ENCODE data around the gene EMC10.

The EMC10 gene

DNA sequence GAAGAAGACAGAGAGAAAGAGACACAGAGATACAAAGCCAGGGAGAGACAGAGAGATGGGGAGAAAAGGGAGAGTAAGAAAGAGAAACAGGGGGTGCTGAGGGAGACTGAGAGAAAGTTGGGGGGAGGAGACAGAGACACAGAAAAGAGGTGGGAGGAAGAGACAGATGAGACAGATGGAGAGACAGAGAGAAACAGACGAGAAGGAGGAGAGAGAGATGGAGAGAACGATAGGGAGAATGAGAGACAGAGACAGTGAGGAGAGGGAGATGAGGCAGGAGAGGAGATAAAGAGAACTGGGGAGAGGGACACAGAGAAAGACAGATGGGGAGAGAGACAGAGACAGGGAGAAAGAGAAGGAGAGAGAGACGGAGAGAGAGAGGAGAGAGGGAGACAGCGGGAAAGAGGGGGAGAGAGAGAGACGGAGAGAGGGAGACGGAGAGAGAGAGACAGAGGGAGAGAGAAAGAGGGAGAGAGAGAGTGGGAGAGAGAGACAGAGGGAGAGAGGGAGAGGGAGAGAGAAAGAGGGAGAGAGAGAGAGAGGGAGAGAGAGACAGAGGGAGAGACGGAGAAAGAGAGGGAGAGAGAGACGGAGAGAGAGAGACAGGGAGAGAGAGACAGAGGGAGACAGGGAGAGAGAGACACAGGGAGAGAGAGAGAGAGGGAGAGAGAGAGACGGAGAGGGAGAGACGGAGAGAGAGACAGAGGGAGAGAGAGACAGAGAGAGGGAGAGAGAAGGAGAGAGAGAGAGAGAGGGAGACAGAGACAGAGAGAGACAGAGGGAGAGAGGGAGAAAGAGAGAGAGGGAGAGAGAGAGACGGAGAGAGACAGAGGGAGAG, 22.1 kb downstream of the EMC10 start:
- DNase-seq, result no peak

DNA sequence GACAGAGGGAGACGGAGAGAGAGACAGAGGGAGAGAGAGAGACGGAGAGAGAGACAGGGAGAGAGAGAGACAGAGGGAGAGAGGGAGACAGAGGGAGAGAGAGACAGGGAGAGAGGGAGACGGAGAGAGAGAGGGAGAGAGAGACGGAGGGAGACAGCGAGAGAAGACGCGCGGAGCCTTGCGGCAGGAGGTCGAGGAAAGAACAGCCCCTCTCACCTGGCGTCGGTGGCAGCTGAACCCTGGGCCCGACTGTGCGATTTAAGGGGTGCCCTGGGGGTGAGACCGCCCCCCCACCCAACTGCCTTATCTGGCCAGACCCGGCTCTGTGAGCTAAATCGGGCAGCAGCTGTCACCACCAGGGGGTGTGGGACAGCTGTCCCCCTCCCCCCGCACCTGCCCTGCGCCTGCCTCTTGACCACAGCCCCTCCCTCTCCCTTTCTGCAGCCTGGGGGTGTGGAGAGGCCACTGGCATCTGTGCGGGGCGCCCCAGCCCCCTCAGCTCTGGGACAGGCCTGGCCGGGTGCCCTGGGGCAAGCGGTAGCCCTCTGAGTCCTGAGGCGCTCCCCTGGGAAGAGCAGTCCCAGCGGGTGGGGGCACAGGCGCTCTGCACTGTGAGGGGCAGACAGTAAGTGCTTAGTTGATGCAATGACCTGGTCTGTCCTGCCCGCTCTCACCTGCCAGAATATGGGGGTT, 23.9 kb downstream of the EMC10 start:
- peak; percentile 44 for DNase-seq

DNA sequence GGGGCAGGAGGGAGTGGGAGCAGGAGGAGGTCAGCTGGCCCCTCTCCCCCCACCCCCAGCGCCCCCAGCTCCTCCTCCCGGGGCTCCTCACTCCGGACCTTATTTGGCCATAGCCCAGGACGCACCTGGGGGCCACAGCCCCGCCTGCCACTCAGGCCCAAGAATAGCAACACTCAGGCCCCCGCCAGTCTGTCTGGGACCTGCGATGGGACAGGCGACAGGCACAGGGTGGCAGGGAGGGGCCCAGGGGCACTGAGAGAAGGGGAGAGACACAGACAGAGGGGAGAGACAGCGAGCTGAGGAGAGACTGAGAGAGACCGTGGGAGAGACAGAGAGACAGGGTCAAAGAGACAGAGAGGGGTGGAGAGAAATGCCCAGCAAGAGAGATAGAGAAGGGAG, 24.4 kb downstream of the EMC10 start:
- DNase-seq, result no peak

DNA sequence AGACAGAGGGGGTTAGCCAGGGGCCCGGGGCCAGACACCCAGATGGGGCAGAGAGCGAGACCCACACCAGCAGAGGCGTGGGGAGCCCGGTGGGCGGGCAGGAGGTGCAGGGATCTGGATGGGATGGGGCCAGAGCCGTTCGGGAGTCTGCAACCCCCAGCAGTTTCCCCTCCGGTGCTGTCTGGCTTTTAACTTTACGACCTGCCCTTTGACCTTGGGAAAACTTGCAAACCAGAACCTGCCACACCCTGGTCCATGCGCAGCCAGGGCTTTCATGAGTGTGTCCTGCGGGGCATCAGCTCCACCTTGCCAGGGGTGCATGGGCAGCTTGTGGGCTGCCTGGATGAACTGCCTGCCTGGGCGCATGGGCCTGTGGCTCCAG, 24.9 kb downstream of the EMC10 start:
- DNase-seq, result no peak

DNA sequence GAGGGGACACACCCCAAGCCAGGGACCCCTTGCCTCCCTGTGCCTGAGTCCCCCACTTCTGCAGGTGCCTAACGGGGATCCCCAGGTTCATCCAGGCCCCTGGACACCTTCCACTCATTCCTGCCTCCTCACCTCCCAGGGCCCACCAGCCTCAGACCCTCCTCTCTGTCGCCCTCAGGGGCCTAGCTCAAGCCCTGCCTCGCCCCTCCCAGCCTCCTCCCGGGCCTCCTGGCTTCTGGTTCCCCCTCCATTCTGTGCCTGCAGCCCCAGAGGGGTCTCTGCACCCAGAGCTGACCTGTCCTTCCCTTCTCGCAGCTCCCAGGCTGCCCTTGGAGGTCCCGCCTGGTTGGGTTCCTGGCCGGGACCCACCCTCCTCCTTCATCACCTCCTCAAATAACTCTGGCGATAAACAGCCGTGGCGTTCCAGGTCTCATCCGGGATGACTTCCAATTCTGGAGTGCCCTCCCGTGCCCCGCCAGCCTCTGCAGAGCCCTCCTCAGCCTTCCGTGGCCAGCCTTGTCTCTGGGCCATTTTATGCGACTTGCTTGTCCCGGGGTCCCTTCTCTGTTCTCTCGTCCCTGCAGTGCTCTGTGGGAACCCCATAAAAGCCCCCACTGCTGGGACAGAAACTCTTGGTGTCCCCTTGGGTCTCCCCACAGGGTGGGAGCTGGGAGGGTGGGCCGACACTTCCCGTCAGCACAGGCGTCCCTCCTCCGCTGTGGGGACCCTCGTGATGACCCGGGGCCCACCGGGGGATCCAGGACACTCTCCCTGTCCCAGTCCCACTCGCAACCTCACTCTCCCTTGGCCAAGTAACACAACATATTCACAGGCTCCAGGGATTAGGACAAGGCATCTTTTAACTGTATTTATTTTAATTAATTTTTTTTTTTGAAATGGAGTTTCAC, 25.5 kb downstream of the EMC10 start:
- no peak for DNase-seq

DNA sequence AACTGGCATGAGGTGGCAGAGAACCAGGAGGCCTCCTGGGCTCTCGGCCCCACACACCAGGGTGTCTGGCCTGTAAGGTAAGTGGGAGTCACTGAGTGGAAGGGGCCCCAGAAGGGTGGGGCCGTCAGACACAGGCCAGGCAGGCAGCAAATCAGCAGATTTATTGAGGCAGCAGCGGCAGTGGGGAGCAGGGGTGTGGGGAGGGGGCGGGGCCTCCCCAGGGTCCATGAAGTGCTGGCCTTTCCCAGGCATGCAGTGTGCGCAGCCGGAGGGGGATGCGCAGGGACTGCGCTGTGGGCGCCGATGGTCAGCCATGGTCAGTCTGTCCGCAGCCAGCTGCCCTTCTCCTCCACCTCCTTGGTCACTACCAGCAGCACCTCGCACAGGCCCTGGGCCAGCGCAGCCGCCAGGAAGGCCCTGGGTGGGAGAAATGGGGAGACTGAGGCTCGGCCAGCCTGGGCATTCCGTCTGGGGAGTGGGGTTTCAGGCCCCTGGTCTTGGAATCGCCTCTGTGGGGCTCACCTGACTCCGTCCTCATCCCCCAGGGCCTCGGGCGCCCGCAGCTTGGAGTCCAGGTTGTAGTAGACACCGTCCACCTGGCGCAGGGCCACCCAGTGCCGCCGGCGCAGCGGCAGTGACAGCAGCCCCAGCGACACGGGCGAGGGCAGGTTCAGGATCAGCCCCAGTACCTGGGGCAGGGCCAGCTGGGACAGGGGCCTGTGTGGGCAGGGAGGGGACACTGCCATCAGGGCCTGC, 29.7 kb downstream of the EMC10 start:
- DNase-seq, result no peak

DNA sequence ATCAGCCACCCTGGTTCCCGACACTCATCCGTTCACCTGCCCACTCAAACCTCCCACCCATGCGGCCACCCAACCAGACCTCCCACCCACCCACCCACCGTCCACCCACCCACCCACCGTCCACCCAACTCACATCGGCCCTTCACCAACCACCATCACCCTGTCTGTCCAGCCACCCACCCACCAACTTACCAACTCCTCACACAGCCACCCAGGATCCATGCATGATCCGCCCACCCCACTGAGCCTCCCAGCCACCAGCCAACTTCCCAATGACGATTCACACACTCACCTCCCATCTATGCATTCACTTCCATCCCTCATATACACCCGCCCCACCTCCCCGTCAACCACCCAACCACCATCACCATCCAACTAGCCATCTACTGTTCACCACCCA, 30.4 kb downstream of the EMC10 start:
- DNase-seq, result no peak

DNA sequence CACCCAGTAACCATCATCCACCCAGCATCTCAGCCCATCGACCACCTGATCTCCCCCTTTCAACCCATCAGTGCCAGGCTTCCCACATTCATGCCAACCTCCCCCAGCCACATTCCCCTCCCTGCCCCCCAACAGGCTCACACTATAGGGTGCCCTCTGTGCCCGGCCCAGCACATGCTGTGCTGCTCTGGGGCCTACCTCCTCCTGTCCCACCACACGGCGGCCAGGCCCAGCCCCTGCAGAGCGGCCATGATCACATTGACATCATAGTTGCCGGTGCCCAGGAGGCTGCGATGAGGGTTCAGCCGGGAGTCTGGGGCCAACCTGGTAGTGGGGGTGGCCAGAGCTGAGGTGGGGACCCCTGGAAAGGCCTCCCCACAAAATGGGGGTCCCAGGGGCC, 31.1 kb downstream of the EMC10 start:
- no peak for DNase-seq

DNA sequence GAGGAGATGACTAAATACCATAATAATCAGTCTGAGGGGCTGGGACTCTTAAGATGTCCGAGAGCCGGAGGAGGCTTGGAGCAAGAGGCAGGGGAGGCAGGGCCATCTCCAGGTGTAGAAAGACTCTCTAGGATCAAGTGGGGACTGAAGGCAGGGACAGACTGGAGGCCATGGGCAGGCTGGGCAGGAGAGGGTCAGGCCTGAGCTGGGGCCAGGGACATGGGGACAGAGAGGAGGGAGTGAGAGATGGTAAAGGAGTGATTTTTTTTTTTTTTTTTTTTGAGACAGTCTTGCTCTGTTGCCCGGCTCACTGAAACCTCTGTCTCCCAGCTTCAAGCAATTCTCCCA, 32.5 kb downstream of the EMC10 start:
- no peak for DNase-seq

DNA sequence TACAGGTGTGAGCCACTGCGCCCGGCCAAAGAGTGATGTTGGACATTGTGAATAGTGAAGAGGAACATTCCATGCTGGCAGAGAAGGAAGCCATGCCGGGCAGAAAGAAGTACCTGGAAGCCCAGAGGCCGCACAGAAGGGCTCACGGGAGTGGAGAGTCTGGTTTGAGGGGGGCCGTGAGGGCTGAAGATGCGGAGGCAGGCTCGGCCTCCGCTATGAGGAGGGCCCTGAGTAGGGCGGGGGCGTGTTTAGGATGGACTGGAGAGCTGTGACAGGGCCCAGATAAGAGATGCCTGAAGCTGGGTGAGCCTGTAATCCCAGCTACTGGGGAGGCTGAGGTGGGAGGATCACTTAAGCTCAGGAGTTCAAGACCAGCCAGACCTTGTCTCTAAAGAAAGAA, 33.1 kb downstream of the EMC10 start:
- peak; percentile 15 for DNase-seq

DNA sequence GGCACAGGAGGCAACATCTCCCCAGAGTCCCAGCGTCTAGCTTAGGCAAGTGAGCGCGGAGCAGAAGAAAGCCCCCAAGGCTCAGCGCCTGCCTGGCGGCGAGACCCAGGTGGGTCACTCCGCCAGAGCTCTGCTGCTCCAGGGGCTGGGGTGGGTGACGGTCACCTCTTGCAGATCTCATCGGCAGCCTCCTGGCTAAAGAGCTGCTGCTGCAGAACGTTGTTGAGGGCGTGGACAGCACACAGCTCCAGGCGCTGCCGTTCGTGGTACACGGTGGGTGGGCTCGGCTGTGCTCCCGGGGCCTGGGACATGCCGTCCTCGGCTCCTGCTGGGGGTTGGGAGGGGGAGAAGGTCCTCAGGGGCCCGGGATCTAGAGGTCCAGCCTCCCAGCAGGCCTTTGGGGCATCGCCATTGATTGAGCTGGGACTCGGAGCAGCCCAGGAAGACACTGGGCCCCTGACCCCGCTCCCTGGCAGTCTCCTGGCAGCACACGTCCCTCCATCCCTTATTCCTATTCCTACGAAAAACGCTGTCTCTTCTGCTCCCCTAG, 33.9 kb downstream of the EMC10 start:
- no peak for DNase-seq

DNA sequence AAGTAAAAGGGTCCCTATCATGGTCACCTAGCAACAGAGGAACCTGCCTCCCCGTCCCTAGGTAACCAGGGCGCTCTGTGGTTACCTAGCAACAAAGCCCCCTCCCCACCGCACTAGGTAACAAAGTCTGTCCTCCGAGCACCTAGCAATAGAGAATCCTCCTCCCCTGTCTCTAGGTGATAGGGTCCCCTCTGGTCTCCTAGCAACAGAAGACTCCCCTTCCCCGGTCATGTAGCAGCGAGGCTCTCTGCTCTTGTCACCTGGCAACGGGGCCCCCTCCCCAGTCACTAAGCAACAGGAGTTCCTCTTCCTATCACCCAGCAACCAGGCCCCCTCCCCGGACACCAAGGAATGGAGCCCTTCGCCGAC, 34.4 kb downstream of the EMC10 start:
- DNase-seq, result no peak

DNA sequence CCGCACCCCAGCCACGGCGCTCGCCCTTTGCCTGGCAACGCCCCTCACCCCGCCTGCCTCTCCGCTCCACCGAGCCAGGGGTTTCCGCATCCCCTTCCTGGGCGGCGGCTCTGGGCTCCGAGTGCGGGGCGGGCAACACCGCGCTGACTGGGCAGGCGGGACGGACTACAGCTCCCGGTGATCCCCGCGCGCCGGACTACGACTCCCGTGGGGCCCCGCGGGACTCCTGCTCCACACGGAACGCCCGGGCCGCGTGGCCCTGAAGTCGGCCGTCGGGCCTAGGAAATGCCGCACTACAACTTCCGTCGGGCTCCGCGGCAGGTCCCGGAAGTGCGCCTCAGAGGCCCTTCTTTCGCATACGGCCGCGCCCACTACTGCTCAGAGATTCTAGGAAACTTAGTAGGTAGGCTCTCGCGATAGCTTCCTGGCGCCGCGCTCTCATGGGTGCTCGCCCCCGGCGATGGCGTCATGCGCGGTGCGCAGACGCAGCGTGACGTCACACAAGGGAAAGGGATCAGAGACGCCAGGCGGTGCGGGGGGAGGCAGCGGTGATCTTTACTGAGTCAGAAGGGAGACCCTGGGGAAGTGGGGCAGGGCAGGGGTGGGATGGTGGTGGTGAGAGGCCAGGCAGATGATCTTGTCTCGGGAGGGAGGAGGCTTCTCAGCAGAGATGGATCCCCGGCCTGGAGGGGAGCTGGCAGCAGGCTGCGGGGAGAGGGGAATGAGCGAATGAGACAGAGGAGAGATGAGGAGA, 34.9 kb downstream of the EMC10 start, which contains the start of gene JOSD2:
TSS of gene JOSD2 (minus strand) at position 123 of the 754 bp plus-strand sequence. CDS start 760 bp downstream, outside the sequence.
- peak; percentile 100 for DNase-seq

DNA sequence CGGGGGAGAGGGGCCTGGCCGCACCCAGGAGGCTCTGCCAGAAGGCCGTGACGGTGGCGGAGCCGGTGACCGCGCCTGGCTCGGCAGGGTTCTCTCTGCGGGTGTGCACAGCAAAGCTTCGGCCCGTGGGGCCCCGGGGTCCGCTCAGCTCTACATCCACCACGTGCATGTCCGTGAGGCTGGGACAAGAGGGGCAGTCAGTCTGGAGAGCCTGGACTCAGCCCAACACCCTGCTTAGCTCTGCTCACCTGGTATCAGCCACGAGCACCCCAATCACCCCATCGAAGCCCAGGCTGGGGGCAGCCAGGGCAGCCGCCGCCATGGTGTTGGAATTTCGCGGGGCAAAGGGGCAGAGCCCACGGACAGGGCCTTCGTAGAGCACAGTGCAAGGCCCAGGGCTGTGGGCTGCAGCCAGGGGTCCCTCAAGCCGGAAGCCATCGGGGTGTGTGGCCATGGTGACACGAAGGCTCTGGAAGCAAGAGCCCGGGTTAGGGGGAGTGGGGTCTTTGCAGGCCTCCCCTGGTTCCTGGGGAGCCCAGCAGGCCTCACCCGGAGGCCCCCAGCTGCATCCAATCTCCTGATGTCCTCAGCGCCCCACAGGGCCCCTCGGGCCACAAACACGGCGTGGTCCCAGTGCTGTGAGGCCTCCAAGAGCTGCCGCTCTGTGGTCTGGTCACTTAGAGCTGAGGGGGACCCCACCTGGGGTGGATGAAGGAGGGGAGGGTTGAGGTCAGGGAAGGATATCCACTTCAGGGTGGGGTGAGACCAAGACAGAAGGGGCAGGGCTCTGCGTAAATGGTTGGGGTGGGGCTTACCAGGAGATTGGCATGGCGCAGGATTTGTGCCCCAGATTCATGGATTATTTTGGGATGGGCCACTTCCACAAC, 36.0 kb downstream of the EMC10 start:
- no peak for DNase-seq

DNA sequence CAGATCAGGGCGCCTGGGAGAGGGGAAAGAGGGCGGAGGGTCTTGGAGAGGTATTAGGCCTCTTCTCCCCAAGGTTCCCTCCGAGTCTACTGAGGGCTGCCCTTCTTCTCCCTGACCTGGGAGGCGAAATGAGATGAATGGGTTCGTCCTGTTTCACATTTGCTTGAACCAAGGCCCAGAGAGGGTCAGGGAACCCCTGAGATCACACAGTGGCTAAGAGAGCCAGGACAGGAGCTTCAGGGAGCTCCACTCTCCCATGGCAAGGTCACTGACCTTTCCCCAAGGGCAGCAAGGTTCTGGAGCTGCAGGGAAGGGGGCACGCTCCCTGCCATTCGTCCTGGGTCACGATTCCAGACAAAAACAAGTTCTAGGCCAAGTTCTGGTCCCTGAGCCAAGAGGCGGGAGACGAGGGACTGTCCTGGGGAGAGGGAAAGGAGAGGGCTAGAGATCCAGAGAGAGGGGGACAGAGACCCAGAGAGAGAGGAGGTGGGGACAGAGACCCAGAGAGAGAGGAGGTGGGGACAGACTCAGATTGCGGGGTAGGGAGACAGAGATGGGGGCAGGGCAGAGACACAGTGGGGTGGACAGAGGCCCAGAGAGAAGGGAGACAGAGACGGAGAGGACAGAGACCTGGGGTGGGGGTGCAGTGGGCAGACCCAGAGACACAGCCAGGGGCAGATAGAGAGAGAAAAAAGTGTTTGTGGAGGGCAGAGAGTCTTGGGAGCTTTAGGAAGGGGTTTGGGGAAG, 36.9 kb downstream of the EMC10 start:
- no peak for DNase-seq

DNA sequence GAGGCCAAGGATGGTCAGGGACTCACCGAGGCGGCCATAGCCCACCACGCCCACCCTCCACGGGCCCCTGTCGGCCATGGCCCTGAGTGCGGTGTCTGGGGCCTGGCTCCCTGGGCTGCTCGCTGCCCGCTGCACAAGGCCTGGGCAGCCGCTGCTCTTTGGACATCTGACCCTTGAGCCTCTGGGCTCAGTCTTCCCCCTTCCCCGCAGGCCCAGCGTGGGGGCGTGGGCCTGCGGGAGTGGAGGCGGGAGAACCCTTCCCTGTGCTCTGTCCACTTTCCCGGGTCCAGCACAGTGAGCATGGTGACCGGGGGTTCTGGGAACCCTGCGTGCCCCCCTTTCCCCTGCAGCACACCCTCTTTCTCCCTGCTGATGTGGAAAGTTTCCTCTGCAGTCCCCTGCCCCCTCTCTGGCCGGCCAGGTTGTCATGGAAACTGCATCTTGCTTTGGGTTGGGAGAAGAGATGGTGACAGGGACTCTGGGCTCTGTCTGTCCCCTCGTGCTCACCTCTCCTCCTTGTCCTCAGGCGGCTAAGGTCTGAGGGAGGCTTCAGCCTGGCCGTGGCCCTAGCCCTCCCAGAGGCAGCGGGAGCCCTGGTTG, 37.5 kb downstream of the EMC10 start, which contains the start of gene ASPDH:
TSS of gene ASPDH (minus strand) at position 168 of the 600 bp plus-strand sequence. CDS start at position 78, 90 bp downstream.
- DNase-seq, result no peak

DNA sequence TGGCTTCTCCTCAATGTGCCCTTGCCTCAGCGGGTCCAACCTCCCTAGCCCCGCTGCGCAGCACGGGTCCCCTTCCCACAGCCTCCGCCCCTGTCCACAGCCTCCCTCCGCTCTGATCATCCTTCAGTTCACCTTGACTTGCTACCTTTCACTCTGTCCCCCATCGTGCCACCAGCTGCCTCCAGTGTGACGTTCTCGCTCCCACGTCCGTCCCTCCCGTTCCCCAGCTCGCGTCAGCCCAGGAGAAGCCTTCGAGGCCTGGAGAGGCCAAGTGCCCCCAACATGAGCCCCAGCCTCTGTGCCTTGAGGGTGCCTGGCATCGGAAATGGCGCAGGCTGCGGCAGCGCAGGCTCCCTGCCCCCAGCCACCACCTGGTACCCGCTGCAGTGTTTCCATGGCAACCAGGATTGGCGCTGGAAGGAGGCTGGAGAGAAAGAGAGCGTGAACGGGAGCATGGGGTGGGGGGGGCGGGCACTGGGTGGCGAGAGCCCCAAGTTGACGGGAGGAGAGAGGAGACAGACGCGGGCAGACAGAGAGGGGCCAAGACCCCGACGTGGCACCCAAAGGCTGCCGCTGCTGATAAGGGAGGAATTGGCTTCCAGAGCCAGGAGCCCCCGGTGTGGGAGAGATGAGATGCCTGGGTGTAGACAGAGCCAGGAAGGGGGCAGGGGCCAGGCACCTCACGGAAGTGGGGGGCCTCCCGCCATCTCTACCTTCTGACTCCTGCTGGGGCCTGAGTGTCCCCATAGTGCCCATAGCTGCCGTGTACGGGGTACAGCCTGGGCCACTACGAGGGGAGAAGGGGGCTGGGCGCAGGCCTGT, 38.2 kb downstream of the EMC10 start:
- DNase-seq, result no peak

DNA sequence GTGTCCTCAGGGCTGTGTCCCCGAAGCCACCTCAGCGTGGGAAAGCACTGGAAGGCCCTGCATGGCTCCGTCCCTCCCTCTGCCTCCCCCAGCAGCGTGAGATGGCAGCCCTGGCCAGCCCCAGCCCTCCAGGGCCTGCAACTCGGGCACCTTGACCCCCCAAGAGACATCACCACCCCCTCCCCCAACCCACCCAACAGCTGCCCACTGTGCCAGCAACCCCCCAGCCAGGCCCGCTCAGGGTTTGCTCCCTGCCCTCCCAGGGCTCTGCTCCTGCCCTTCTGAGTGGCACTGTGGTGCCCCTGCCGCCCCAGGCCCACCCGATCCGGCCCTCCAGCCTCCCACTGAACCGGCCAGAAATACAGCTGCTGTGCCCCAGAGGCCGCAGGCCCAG, 38.9 kb downstream of the EMC10 start:
- no peak for DNase-seq
